ENCODE results near the gene UTP14A.
"Not testable (repeated sequence)": the region's sequence is repeated elsewhere in the genome, so short reads cannot be mapped to it uniquely, and the experiment has no call there.

Gene UTP14A

GRCh38 chrX:129905787-129906580 lies at the start of gene UTP14A:
UTP14A (plus strand) TSS chrX:129906164; CDS start chrX:129906211, 47 bp downstream.
- DNase-seq (ENCODE audit: low read depth in 2 of 2, low spot score in 1 of 2): peak; percentile 63 to 70

- DNase-seq (ENCODE audit: low read depth in 2 of 2, low spot score in 1 of 2): not testable (repeated sequence)
Observed at GRCh38 chrX:129859134-129859533, 46.8 kb upstream of the UTP14A start.

GRCh38 chrX:129866321-129866720 lies 39.6 kb upstream of the UTP14A start:
- DNase-seq (ENCODE audit: low read depth in 2 of 2, low spot score in 1 of 2): not testable (repeated sequence)

- no peak for DNase-seq (ENCODE audit: low read depth in 2 of 2, low spot score in 1 of 2)
Observed at GRCh38 chrX:129872524-129872923, 33.4 kb upstream of the UTP14A start.

- DNase-seq (ENCODE audit: low read depth in 2 of 2, low spot score in 1 of 2): no peak
Observed at GRCh38 chrX:129875669-129876068, 30.3 kb upstream of the UTP14A start.

GRCh38 chrX:129876771-129877305 lies 29.1 kb upstream of the UTP14A start:
- DNase-seq (ENCODE audit: low read depth in 2 of 2, low spot score in 1 of 2): no peak

- DNase-seq (ENCODE audit: low read depth in 2 of 2, low spot score in 1 of 2): no peak
Observed at GRCh38 chrX:129877401-129877800, 28.6 kb upstream of the UTP14A start.

- DNase-seq (ENCODE audit: low read depth in 2 of 2, low spot score in 1 of 2): no peak
Observed at GRCh38 chrX:129900054-129900453, 5.9 kb upstream of the UTP14A start.

GRCh38 chrX:129908636-129909035 lies 2.7 kb downstream of the UTP14A start:
- DNase-seq (ENCODE audit: low read depth in 2 of 2, low spot score in 1 of 2): no peak

- DNase-seq (ENCODE audit: low read depth in 2 of 2, low spot score in 1 of 2): peak in 1 of 2 donors; percentile 33
Observed at GRCh38 chrX:129925305-129926092, 19.5 kb downstream of the UTP14A start.

- no peak for DNase-seq (ENCODE audit: low read depth in 2 of 2, low spot score in 1 of 2)
Observed at GRCh38 chrX:129930941-129931410, 25.0 kb downstream of the UTP14A start.

GRCh38 chrX:129931411-129932015 lies 25.5 kb downstream of the UTP14A start:
- DNase-seq (ENCODE audit: low read depth in 2 of 2, low spot score in 1 of 2): peak in 1 of 2 donors; percentile 26

- DNase-seq (ENCODE audit: low read depth in 2 of 2, low spot score in 1 of 2): peak in 1 of 2 donors; percentile 65
Observed at GRCh38 chrX:129932016-129932820, 26.3 kb downstream of the UTP14A start.

- DNase-seq (ENCODE audit: low read depth in 2 of 2, low spot score in 1 of 2): no peak
Observed at GRCh38 chrX:129932821-129933321, 26.9 kb downstream of the UTP14A start.

- DNase-seq (ENCODE audit: low read depth in 2 of 2, low spot score in 1 of 2): no peak
Observed at GRCh38 chrX:129933700-129934099, 27.7 kb downstream of the UTP14A start.

- no peak for DNase-seq (ENCODE audit: low read depth in 2 of 2, low spot score in 1 of 2)
Observed at GRCh38 chrX:129934461-129934860, 28.5 kb downstream of the UTP14A start.

GRCh38 chrX:129934952-129935351 lies 29.0 kb downstream of the UTP14A start:
- DNase-seq (ENCODE audit: low read depth in 2 of 2, low spot score in 1 of 2): no peak

GRCh38 chrX:129938081-129938480 lies 32.1 kb downstream of the UTP14A start:
- no peak for DNase-seq (ENCODE audit: low read depth in 2 of 2, low spot score in 1 of 2)

- no peak for DNase-seq (ENCODE audit: low read depth in 2 of 2, low spot score in 1 of 2)
Observed at GRCh38 chrX:129939986-129940385, 34.0 kb downstream of the UTP14A start.

GRCh38 chrX:129940721-129941120 lies 34.8 kb downstream of the UTP14A start:
- DNase-seq (ENCODE audit: low read depth in 2 of 2, low spot score in 1 of 2): no peak

Data from stimulated activated CD8-positive, alpha-beta memory T cell treated with anti-CD3 and anti-CD28 coated beads, Interleukin-4, amount 100 ng/mL, for 4 hours (primary cell).